Esophagus muscularis mucosa (tissue), 4 donors: ENCODE measurements around the gene B4GALT7. TPM values are rescaled to one million over a fixed set of nuclear protein-coding genes. Genes with fewer than 3 reads are reported as not detected.

ENCODE experiments used
- DNase-seq: peaks from one replicate; pipeline ENCODE4 v3.0.0-alpha.2; 2017; ENCODE audit errors: extremely low spot score
- H3K27ac ChIP-seq, 4 donors: fragments of 200-600 bp; sonication (generic); replicated peaks in 1 of 4; 1 replicate in 3 of 4; 2 replicates in 1 of 4; pipeline ENCODE4 v1.5.1; 2016 to 2019; ENCODE audit warnings: mild to moderate bottlenecking in 1 of 4
- H3K27me3 ChIP-seq, 4 donors: fragments of 200-600 bp; sonication (generic); one replicate each; pipeline versions ENCODE4 v1.5.1 to v1.6.0; 2016 to 2019
- H3K36me3 ChIP-seq, 4 donors: fragments of 200-600 bp; sonication (generic); one replicate each; pipeline ENCODE4 v1.5.1; 2016 to 2019
- H3K4me1 ChIP-seq, 4 donors: fragments of 200-600 bp; sonication (generic); one replicate each; pipeline ENCODE4 v1.5.1; 2016 to 2019
- H3K4me3 ChIP-seq, 4 donors: fragments of 200-600 bp; sonication (generic); 1 replicate in 2 of 4; 2 replicates in 2 of 4; pipeline ENCODE4 v1.5.1; 2016 to 2019; ENCODE audit warnings: mild to moderate bottlenecking in 4 of 4, moderate library complexity in 1 of 4
- H3K9me3 ChIP-seq, 4 donors: fragments of 200-600 bp; sonication (generic); 1 replicate in 3 of 4; 2 replicates in 1 of 4; pipeline ENCODE4 v1.5.1; 2016 to 2019
- EP300 ChIP-seq: sonication (generic); formaldehyde crosslinking; IDR thresholded peaks from one replicate; pipeline ENCODE4 v1.6.1; 2017; ENCODE audit warnings: antibody characterized with exemption
- POLR2A ChIP-seq: fragments of 450-650 bp; IDR thresholded peaks from one replicate; pipeline ENCODE4 v1.6.1; 2017; ENCODE audit warnings: antibody characterized with exemption, moderate library complexity, mild to moderate bottlenecking, low read depth
- POLR2AphosphoS5 ChIP-seq, 2 donors: sonication (generic); formaldehyde crosslinking; IDR thresholded peaks; one replicate each; pipeline ENCODE4 v1.6.1; 2017; ENCODE audit warnings: antibody characterized with exemption in 2 of 2
- WGBS: methylation state at CpG from one replicate; pipeline ENCODE4 v1.1.5; 2018; 5-methylcytosine and 5-hydroxymethylcytosine counted together
- intact Hi-C: fragments of 100-400 bp; cut with DNase I; formaldehyde crosslinking; loops from one replicate; pipeline ENCODE4 v1.15.1; 2023
- total RNA-seq, 4 donors: library from RNA; depleted of rRNA; stranded (reverse); fragments of >200 nt; gene quantifications; one replicate each; pipeline versions ENCODE4 v1.1.0 to v1.2.1, GENCODE V29; 2016
- TF ChIP-seq, protein P1 (sequence below), 3 experiments: fragments of 200-600 bp in 2 of 3; fragments of 450-650 bp in 1 of 3; sonication (generic) in 2 of 3; IDR thresholded peaks; one replicate each; pipeline ENCODE4 v1.5.1; 2017 to 2019; ENCODE audit warnings: antibody characterized with exemption in 3 of 3, mild to moderate bottlenecking in 2 of 3, moderate library complexity in 1 of 3

Gene B4GALT7
- total RNA-seq, 4 donors from 2014 or later = 14.3 to 17.9 (median 16.9) TPM

GRCh38 chr5:177594071-177594470, 5.9 kb upstream of the B4GALT7 start:
- H3K4me1 ChIP-seq = peaks cover 14 to 31% (median 25%) of the 10 kb centered on the region in 4 donors
- no peaks in the 10 kb centered on the region for H3K9me3 ChIP-seq
- DNase-seq = no peak
- no peak overlapping the region for H3K4me3 ChIP-seq
- TF ChIP-seq POLR2A (no peak), EP300 (no peak), POLR2AphosphoS5 (IDR thresholded peaks at IDR 0.05) (no peak)
- TF ChIP-seq, protein P1, sequence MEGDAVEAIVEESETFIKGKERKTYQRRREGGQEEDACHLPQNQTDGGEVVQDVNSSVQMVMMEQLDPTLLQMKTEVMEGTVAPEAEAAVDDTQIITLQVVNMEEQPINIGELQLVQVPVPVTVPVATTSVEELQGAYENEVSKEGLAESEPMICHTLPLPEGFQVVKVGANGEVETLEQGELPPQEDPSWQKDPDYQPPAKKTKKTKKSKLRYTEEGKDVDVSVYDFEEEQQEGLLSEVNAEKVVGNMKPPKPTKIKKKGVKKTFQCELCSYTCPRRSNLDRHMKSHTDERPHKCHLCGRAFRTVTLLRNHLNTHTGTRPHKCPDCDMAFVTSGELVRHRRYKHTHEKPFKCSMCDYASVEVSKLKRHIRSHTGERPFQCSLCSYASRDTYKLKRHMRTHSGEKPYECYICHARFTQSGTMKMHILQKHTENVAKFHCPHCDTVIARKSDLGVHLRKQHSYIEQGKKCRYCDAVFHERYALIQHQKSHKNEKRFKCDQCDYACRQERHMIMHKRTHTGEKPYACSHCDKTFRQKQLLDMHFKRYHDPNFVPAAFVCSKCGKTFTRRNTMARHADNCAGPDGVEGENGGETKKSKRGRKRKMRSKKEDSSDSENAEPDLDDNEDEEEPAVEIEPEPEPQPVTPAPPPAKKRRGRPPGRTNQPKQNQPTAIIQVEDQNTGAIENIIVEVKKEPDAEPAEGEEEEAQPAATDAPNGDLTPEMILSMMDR (IDR thresholded peaks at IDR 0.05) = no peak
- intact Hi-C loops = loop anchor here (5.0 kb wide), 1 partner anchor 42 kb away; the partner anchor contains the start of gene FAM193B
- peaks cover 0 to 10% (median 0%) of the 10 kb centered on the region in 4 donors for H3K27me3 ChIP-seq
- H3K36me3 ChIP-seq = peaks cover 30 to 41% (median 36%) of the 10 kb centered on the region in 4 donors
- no peak overlapping the region for H3K27ac ChIP-seq
- 79% methylated on average over 6 of the region's 8 CpGs for WGBS

GRCh38 chr5:177595026-177595585, 4.8 kb upstream of the B4GALT7 start:
- no peaks in the 10 kb centered on the region for H3K9me3 ChIP-seq
- H3K36me3 ChIP-seq = peaks cover 30 to 41% (median 36%) of the 10 kb centered on the region in 4 donors
- H3K27ac ChIP-seq = no peak overlapping the region
- TF ChIP-seq POLR2A (no peak), POLR2AphosphoS5 (IDR thresholded peaks at IDR 0.05) (no peak), EP300 (no peak)
- TF ChIP-seq, protein P1 (IDR thresholded peaks at IDR 0.05) = no peak
- intact Hi-C loops = no loop called here
- no peak for DNase-seq
- peaks cover 0 to 7% (median 0%) of the 10 kb centered on the region in 4 donors for H3K27me3 ChIP-seq
- no peak overlapping the region for H3K4me3 ChIP-seq
- peaks cover 17 to 36% (median 30%) of the 10 kb centered on the region in 4 donors for H3K4me1 ChIP-seq
- WGBS = 94% methylated on average over 8 of the region's 8 CpGs

GRCh38 chr5:177595991-177596774, 3.7 kb upstream of the B4GALT7 start:
- WGBS = 95% methylated on average over 2 of the region's 2 CpGs
- Histone ChIP-seq H3K9me3 (no peaks in the 10 kb centered on the region), H3K27me3 (no peaks in the 10 kb centered on the region), H3K4me1 (peaks cover 24 to 44% (median 38%) of the 10 kb centered on the region in 4 donors), H3K4me3 (no peak overlapping the region), H3K36me3 (peaks cover 30 to 41% (median 36%) of the 10 kb centered on the region in 4 donors), H3K27ac (no peak overlapping the region)
- TF ChIP-seq POLR2AphosphoS5 (IDR thresholded peaks at IDR 0.05) (no peak), EP300 (no peak), POLR2A (no peak)
- TF ChIP-seq, protein P1 (IDR thresholded peaks at IDR 0.05) = no peak
- DNase-seq = no peak
- intact Hi-C loops = no loop called here

- H3K4me1 ChIP-seq = peaks cover 26 to 46% (median 40%) of the 10 kb centered on the region in 4 donors
- H3K27ac ChIP-seq = no peak overlapping the region
- H3K36me3 ChIP-seq = peaks cover 30 to 41% (median 36%) of the 10 kb centered on the region in 4 donors
- intact Hi-C loops = no loop called here
- DNase-seq = no peak
- no peak for TF ChIP-seq POLR2A
- H3K9me3 ChIP-seq = no peaks in the 10 kb centered on the region
- no peak overlapping the region for H3K4me3 ChIP-seq
- no peaks in the 10 kb centered on the region for H3K27me3 ChIP-seq
- WGBS = 93% methylated on average over 2 of the region's 2 CpGs
Observed at GRCh38 chr5:177596775-177597238, 3.1 kb upstream of the B4GALT7 start.

- no peak for DNase-seq
- Histone ChIP-seq H3K36me3 (peaks cover 30 to 36% (median 33%) of the 10 kb centered on the region in 4 donors), H3K27ac (no peak overlapping the region), H3K27me3 (no peaks in the 10 kb centered on the region), H3K9me3 (no peaks in the 10 kb centered on the region), H3K4me3 (no peak overlapping the region), H3K4me1 (peaks cover 16 to 41% (median 32%) of the 10 kb centered on the region in 4 donors)
- 44% methylated on average over 5 of the region's 5 CpGs for WGBS
- TF ChIP-seq, protein P1 (IDR thresholded peaks at IDR 0.05) = no peak
- TF ChIP-seq POLR2AphosphoS5 (IDR thresholded peaks at IDR 0.05) (no peak), POLR2A (no peak), EP300 (no peak)
- intact Hi-C loops = no loop called here
Observed at GRCh38 chr5:177598477-177598876, 1.5 kb upstream of the B4GALT7 start.
